Measurements from ENCODE around the gene CADM4. TPM values are rescaled to one million over a fixed set of nuclear protein-coding genes. Genes with fewer than 3 reads are reported as not detected.

CADM4 gene
- total RNA-seq, 1 donor from 2014 or later: 21.9 TPM

- Histone ChIP-seq H3K27me3 (ENCODE audit: control insufficient read depth, insufficient read depth, low read length) (no peaks in the 10 kb centered on the region), H3K36me3 (ENCODE audit: control insufficient read depth, insufficient read depth, low read length) (peaks cover 6% of the 10 kb centered on the region), H3K4me3 (ENCODE audit: low read depth, low read length) (peak overlapping the region; percentile 45)
- TF ChIP-seq, protein P1, sequence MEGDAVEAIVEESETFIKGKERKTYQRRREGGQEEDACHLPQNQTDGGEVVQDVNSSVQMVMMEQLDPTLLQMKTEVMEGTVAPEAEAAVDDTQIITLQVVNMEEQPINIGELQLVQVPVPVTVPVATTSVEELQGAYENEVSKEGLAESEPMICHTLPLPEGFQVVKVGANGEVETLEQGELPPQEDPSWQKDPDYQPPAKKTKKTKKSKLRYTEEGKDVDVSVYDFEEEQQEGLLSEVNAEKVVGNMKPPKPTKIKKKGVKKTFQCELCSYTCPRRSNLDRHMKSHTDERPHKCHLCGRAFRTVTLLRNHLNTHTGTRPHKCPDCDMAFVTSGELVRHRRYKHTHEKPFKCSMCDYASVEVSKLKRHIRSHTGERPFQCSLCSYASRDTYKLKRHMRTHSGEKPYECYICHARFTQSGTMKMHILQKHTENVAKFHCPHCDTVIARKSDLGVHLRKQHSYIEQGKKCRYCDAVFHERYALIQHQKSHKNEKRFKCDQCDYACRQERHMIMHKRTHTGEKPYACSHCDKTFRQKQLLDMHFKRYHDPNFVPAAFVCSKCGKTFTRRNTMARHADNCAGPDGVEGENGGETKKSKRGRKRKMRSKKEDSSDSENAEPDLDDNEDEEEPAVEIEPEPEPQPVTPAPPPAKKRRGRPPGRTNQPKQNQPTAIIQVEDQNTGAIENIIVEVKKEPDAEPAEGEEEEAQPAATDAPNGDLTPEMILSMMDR (IDR thresholded peaks at IDR 0.05; ENCODE audit: insufficient read depth, low read length, poor library complexity, severe bottlenecking): no peak
- DNase-seq (ENCODE audit: low read depth): no peak
Measured at GRCh38 chr19:43667876-43668405, 28.3 kb upstream of the CADM4 start.

GRCh38 chr19:43667126-43667875, 27.7 kb upstream of the CADM4 start:
- TF ChIP-seq, protein P1 (IDR thresholded peaks at IDR 0.05; ENCODE audit: insufficient read depth, low read length, poor library complexity, severe bottlenecking): no peak
- DNase-seq (ENCODE audit: low read depth): no peak
- Histone ChIP-seq H3K27me3 (ENCODE audit: control insufficient read depth, insufficient read depth, low read length) (no peaks in the 10 kb centered on the region), H3K4me3 (ENCODE audit: low read depth, low read length) (peak overlapping the region; percentile 45), H3K36me3 (ENCODE audit: control insufficient read depth, insufficient read depth, low read length) (peaks cover 6% of the 10 kb centered on the region)

DNA sequence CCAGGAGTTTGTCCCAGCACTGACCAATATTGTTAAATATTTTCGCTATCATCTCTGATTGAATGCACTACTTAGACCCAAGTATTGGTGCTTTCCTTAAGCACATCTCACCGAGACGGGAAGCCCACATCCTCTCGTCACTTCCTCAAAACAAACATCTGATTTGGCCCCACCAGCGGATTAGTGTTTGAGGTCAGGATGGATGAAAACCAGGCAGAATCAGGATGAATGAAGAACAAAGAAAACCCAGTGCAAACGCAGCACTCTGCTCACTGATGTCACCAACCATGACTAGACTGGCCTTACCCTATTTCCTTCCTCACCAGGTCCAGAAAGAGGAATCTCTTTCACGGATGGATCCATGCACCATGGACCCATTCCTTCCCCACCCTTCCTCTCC, 24.4 kb upstream of the CADM4 start:
- H3K36me3 ChIP-seq (ENCODE audit: control insufficient read depth, insufficient read depth, low read length): peaks cover 6% of the 10 kb centered on the region
- no peak for DNase-seq (ENCODE audit: low read depth)
- no peaks in the 10 kb centered on the region for H3K27me3 ChIP-seq (ENCODE audit: control insufficient read depth, insufficient read depth, low read length)
- no peak overlapping the region for H3K4me3 ChIP-seq (ENCODE audit: low read depth, low read length)
- TF ChIP-seq, protein P1 (IDR thresholded peaks at IDR 0.05; ENCODE audit: insufficient read depth, low read length, poor library complexity, severe bottlenecking): no peak

GRCh38 chr19:43662487-43662886, 22.8 kb upstream of the CADM4 start:
- TF ChIP-seq, protein P1 (IDR thresholded peaks at IDR 0.05; ENCODE audit: insufficient read depth, low read length, poor library complexity, severe bottlenecking): peak; percentile 44
- H3K36me3 ChIP-seq (ENCODE audit: control insufficient read depth, insufficient read depth, low read length): peaks cover 6% of the 10 kb centered on the region
- H3K4me3 ChIP-seq (ENCODE audit: low read depth, low read length): no peak overlapping the region
- H3K27me3 ChIP-seq (ENCODE audit: control insufficient read depth, insufficient read depth, low read length): no peaks in the 10 kb centered on the region
- DNase-seq (ENCODE audit: low read depth): no peak

DNA sequence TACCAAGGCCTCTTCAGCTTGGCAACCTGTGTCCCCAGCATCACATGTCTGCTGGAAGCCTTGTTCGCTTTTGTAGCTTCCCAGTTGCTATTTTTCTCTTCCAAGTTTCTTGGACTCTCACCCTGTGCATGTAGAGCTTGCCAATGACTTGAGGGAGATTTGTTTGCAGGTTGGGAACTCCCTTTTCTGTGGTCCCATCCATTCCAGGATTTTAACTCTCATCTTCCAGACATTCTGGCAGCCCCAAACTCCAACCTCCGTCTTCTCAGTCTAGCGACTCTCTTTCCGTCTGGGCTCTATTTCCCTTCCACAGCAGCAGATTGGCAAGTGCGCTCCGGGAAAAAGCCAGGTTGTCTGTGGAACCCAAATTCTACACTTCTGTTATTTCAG, 21.3 kb upstream of the CADM4 start:
- Histone ChIP-seq H3K4me3 (ENCODE audit: low read depth, low read length) (no peak overlapping the region), H3K36me3 (ENCODE audit: control insufficient read depth, insufficient read depth, low read length) (peaks cover 6% of the 10 kb centered on the region), H3K27me3 (ENCODE audit: control insufficient read depth, insufficient read depth, low read length) (no peaks in the 10 kb centered on the region)
- DNase-seq (ENCODE audit: low read depth): no peak
- TF ChIP-seq, protein P1 (IDR thresholded peaks at IDR 0.05; ENCODE audit: insufficient read depth, low read length, poor library complexity, severe bottlenecking): no peak
